HepG2 (cell line): Measurements from ENCODE around the gene USP10. TPM values are rescaled to one million over a fixed set of nuclear protein-coding genes. Genes with fewer than 3 reads are reported as not detected.

Experiments used
- CBFB ChIP-seq: sonication (generic); formaldehyde crosslinking; IDR thresholded peaks from 2 replicates; pipeline ENCODE4 v1.4.0; 2020; ENCODE audit warnings: missing genetic modification reagents
- KAT2B ChIP-seq: fragments of 150-350 bp; IDR thresholded peaks from 2 replicates; pipeline ENCODE4 v1.6.1; 2014; ENCODE audit warnings: low read depth, low read length, borderline replicate concordance
- KMT2B ChIP-seq: IDR thresholded peaks from 2 replicates; pipeline ENCODE4 v1.6.1; 2016; ENCODE audit warnings: missing genetic modification reagents, missing compliant biosample characterization
- NFE2L1 ChIP-seq: sonication (generic); formaldehyde crosslinking; IDR thresholded peaks from 2 replicates; pipeline ENCODE4 v1.4.0; 2020; ENCODE audit warnings: missing genetic modification reagents, mild to moderate bottlenecking, borderline replicate concordance
- POLR2G ChIP-seq: fragments of 200-400 bp; formaldehyde crosslinking; IDR thresholded peaks from 2 replicates; pipeline ENCODE4 v1.6.1; 2018; ENCODE audit warnings: mild to moderate bottlenecking, low read depth, low read length, moderate library complexity
- RFXAP ChIP-seq: sonication (generic); formaldehyde crosslinking; IDR thresholded peaks from 2 replicates; pipeline ENCODE4 v1.4.0; 2020; ENCODE audit warnings: missing genetic modification reagents, borderline replicate concordance
- TBX2 ChIP-seq: sonication (generic); formaldehyde crosslinking; IDR thresholded peaks from 2 replicates; pipeline ENCODE4 v1.5.0; 2020; ENCODE audit warnings: missing genetic modification reagents, mild to moderate bottlenecking, borderline replicate concordance
- U2AF1 ChIP-seq: fragments of 200-400 bp; formaldehyde crosslinking; optimal IDR thresholded peaks from 2 replicates; pipeline ENCODE3; 2017; ENCODE audit warnings: mild to moderate bottlenecking, low read depth, low read length
- YY1 ChIP-seq: IDR thresholded peaks from 2 replicates; pipeline ENCODE4 v1.6.1; 2011; ENCODE audit warnings: low read length, low read depth, moderate library complexity, mild to moderate bottlenecking; ENCODE audit not compliant: insufficient read depth, insufficient replicate concordance
- ZNF431 ChIP-seq: sonication (generic); formaldehyde crosslinking; IDR thresholded peaks from 2 replicates; pipeline ENCODE4 v1.9.0; 2022; ENCODE audit warnings: missing genetic modification reagents, low read depth, mild to moderate bottlenecking, borderline replicate concordance
- ZNF598 ChIP-seq: sonication (generic); formaldehyde crosslinking; IDR thresholded peaks from 2 replicates; pipeline ENCODE4 v1.5.1; 2020; ENCODE audit warnings: mild to moderate bottlenecking, missing genetic modification reagents, borderline replicate concordance
- ZNF660 ChIP-seq: sonication (generic); formaldehyde crosslinking; IDR thresholded peaks from 2 replicates; pipeline ENCODE4 v1.5.1; 2020; ENCODE audit warnings: mild to moderate bottlenecking, low read depth, missing genetic modification reagents, borderline replicate concordance
- polyA plus RNA-seq, 8 experiments: library from polyadenylated mRNA; depleted of rRNA in 3 of 8; stranded (reverse) in 7 of 8; unstranded in 1 of 8; fragments of >200 nt; fragmentation: Illumina TruSeq in 4 of 8; extraction: Trizol in 4 of 8; gene quantifications; 2 replicates each; pipeline versions ENCODE4 v1.2.1 to v1.2.3, GENCODE V29; 2011 to 2016; ENCODE audit warnings: low read depth in 4 of 8, missing spikeins in 1 of 8, mixed read lengths in 1 of 8; ENCODE audit not compliant: insufficient read depth in 1 of 8
- total RNA-seq, 5 experiments: library from RNA; depleted of rRNA; stranded (reverse); fragments of >200 nt; fragmentation: Illumina TruSeq; extraction: Trizol; gene quantifications; 2 replicates each; pipeline ENCODE4 v1.2.3, GENCODE V29; 2016; ENCODE audit warnings: low read depth in 1 of 5
- TF ChIP-seq, protein P1 (sequence below): sonication (generic); formaldehyde crosslinking; IDR thresholded peaks from 2 replicates; pipeline ENCODE4 v1.4.0; 2020; ENCODE audit warnings: missing genetic modification reagents
- TF ChIP-seq, protein P2 (sequence below): sonication (generic); formaldehyde crosslinking; IDR thresholded peaks from 2 replicates; pipeline ENCODE4 v1.5.1; 2020; ENCODE audit warnings: mild to moderate bottlenecking, missing genetic modification reagents, moderate library complexity
- TF ChIP-seq, protein P3 (sequence below): sonication (generic); formaldehyde crosslinking; IDR thresholded peaks from 2 replicates; pipeline ENCODE4 v1.5.0; 2020; ENCODE audit warnings: missing genetic modification reagents
- TF ChIP-seq, protein P4 (sequence below): sonication (generic); formaldehyde crosslinking; IDR thresholded peaks from 2 replicates; pipeline ENCODE4 v1.4.0; 2020; ENCODE audit warnings: missing genetic modification reagents, mild to moderate bottlenecking, borderline replicate concordance

USP10 gene
- total and polyA plus RNA-seq, 2 of the 13 experiments (the other 11 are each of a cell fraction or from before 2014, with no cell fraction given) = 79.1 to 122 TPM

DNA sequence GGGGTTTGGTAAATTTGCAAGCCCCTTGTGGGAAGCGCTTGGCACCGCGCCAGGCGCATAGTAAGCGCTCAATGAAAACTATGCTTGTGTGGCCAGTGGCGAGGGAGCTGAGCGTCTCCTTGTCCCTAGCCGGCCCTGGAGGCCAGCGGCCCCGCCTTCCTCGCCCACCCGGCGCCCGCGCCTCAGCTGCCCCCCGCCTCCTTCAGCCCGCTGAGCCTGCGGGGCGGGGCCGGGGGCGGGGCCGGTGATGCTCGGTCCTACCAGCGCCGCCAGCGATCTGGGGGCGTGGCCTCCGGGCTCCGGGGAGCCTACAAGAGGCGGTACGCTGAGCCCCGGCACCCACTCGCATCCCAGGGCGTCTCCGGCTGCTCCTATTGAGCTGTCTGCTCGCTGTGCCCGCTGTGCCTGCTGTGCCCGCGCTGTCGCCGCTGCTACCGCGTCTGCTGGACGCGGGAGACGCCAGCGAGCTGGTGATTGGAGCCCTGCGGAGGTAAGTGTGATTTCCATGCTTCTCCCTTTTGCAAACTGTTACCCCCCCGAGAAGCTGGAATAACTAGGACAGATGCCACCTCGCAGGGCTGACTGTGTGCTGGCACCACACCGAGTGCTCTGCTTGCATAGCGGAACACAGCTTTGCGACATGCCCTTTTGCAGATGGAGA, 120.0 kb downstream of the USP10 start, which contains the start of gene CRISPLD2 (continued):
- TF ChIP-seq, protein P1, sequence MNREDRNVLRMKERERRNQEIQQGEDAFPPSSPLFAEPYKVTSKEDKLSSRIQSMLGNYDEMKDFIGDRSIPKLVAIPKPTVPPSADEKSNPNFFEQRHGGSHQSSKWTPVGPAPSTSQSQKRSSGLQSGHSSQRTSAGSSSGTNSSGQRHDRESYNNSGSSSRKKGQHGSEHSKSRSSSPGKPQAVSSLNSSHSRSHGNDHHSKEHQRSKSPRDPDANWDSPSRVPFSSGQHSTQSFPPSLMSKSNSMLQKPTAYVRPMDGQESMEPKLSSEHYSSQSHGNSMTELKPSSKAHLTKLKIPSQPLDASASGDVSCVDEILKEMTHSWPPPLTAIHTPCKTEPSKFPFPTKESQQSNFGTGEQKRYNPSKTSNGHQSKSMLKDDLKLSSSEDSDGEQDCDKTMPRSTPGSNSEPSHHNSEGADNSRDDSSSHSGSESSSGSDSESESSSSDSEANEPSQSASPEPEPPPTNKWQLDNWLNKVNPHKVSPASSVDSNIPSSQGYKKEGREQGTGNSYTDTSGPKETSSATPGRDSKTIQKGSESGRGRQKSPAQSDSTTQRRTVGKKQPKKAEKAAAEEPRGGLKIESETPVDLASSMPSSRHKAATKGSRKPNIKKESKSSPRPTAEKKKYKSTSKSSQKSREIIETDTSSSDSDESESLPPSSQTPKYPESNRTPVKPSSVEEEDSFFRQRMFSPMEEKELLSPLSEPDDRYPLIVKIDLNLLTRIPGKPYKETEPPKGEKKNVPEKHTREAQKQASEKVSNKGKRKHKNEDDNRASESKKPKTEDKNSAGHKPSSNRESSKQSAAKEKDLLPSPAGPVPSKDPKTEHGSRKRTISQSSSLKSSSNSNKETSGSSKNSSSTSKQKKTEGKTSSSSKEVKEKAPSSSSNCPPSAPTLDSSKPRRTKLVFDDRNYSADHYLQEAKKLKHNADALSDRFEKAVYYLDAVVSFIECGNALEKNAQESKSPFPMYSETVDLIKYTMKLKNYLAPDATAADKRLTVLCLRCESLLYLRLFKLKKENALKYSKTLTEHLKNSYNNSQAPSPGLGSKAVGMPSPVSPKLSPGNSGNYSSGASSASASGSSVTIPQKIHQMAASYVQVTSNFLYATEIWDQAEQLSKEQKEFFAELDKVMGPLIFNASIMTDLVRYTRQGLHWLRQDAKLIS = no peak
- peak; percentile 33; the same call in 1 of the 2 replicates for TF ChIP-seq ZNF598 (CRISPR knock-in tag)
- TF ChIP-seq, protein P2, sequence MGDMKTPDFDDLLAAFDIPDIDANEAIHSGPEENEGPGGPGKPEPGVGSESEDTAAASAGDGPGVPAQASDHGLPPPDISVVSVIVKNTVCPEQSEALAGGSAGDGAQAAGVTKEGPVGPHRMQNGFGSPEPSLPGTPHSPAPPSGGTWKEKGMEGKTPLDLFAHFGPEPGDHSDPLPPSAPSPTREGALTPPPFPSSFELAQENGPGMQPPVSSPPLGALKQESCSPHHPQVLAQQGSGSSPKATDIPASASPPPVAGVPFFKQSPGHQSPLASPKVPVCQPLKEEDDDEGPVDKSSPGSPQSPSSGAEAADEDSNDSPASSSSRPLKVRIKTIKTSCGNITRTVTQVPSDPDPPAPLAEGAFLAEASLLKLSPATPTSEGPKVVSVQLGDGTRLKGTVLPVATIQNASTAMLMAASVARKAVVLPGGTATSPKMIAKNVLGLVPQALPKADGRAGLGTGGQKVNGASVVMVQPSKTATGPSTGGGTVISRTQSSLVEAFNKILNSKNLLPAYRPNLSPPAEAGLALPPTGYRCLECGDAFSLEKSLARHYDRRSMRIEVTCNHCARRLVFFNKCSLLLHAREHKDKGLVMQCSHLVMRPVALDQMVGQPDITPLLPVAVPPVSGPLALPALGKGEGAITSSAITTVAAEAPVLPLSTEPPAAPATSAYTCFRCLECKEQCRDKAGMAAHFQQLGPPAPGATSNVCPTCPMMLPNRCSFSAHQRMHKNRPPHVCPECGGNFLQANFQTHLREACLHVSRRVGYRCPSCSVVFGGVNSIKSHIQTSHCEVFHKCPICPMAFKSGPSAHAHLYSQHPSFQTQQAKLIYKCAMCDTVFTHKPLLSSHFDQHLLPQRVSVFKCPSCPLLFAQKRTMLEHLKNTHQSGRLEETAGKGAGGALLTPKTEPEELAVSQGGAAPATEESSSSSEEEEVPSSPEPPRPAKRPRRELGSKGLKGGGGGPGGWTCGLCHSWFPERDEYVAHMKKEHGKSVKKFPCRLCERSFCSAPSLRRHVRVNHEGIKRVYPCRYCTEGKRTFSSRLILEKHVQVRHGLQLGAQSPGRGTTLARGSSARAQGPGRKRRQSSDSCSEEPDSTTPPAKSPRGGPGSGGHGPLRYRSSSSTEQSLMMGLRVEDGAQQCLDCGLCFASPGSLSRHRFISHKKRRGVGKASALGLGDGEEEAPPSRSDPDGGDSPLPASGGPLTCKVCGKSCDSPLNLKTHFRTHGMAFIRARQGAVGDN = peak; percentile 51
- TF ChIP-seq RFXAP = no peak
- TF ChIP-seq KAT2B = no peak
- no peak for TF ChIP-seq ZNF431 (CRISPR knock-in tag)
- TF ChIP-seq, protein P3, sequence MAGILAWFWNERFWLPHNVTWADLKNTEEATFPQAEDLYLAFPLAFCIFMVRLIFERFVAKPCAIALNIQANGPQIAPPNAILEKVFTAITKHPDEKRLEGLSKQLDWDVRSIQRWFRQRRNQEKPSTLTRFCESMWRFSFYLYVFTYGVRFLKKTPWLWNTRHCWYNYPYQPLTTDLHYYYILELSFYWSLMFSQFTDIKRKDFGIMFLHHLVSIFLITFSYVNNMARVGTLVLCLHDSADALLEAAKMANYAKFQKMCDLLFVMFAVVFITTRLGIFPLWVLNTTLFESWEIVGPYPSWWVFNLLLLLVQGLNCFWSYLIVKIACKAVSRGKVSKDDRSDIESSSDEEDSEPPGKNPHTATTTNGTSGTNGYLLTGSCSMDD (CRISPR knock-in tag) = no peak
- peak; percentile 49; the same call in 1 of the 2 replicates for TF ChIP-seq TBX2 (CRISPR knock-in tag)
- no peak for TF ChIP-seq NFE2L1 (CRISPR knock-in tag)
- TF ChIP-seq CBFB (CRISPR knock-in tag) = peak; percentile 17; the same call in 1 of the 2 replicates
- TF ChIP-seq ZNF660 (CRISPR knock-in tag) = no peak
- peak; percentile 53 for TF ChIP-seq POLR2G
- TF ChIP-seq, protein P4, sequence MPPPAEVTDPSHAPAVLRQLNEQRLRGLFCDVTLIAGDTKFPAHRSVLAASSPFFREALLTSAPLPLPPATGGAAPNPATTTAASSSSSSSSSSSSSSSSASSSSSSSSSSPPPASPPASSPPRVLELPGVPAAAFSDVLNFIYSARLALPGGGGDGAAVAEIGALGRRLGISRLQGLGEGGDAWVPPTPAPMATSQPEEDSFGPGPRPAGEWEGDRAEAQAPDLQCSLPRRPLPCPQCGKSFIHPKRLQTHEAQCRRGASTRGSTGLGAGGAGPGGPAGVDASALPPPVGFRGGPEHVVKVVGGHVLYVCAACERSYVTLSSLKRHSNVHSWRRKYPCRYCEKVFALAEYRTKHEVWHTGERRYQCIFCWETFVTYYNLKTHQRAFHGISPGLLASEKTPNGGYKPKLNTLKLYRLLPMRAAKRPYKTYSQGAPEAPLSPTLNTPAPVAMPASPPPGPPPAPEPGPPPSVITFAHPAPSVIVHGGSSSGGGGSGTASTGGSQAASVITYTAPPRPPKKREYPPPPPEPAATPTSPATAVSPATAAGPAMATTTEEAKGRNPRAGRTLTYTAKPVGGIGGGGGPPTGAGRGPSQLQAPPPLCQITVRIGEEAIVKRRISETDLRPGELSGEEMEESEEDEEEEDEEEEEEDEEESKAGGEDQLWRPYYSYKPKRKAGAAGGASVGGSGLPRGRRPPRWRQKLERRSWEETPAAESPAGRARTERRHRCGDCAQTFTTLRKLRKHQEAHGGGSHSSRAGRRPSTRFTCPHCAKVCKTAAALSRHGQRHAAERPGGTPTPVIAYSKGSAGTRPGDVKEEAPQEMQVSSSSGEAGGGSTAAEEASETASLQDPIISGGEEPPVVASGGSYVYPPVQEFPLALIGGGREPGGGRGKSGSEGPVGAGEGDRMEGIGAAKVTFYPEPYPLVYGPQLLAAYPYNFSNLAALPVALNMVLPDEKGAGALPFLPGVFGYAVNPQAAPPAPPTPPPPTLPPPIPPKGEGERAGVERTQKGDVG (CRISPR knock-in tag) = 0 out of 2 replicates have a peak, but pooled peaks have one; percentile 19
- TF ChIP-seq U2AF1 = no peak
- no peak for TF ChIP-seq KMT2B (CRISPR knock-in tag)
- no peak for TF ChIP-seq YY1
